ENCODE data around the gene ABO. TPM values are rescaled to one million over a fixed set of nuclear protein-coding genes. Genes with fewer than 3 reads are reported as not detected.
A peak's percentile ranks its signal among the peaks of the same experiment; 100 is the strongest.

ABO gene
- total and polyA plus RNA-seq, 9 of the 15 experiments (the other 6 are each of a cell fraction or from before 2014, with no cell fraction given) = 5.0 to 21.9 (median 11.9) TPM

DNA sequence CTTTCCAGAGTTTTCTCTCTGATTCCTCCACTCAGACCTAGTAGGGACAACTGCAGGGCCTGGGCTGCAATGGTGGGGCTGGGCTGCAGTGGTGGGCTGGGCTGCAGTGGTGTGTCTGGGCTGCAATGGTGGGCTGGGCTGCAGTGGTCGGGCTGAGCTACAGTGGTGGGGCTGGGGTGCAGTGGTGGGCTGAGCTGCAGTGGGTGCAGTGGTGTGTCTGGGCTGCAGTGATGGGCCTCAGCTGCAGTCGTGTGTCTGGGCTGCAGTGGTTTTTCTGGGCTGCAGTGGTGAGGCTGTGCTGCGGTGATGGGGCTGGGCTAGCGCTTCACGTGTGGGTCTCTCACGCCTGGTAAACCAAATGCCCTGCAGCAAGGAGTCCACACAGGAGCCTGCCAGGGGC, 27.4 kb downstream of the ABO start:
- FAIRE-seq = no peak
- H3K4me1 ChIP-seq (replicated peaks in 1 of 2; ENCODE audit: control insufficient read depth in 2 of 2, insufficient read depth in 2 of 2, low read length in 2 of 2) = peaks cover 0 to 30% of the 10 kb centered on the region in 2 experiments; a peak in 2 of 5 replicates
- TF ChIP-seq POLR2G (IDR thresholded peaks at IDR 0.05; ENCODE audit: low read depth, low read length) (peak; percentile 49; the same call in 1 of the 2 replicates), WHSC1 (IDR thresholded peaks at IDR 0.05; ENCODE audit: low read length) (no peak)
- no peak; the same call in 2 of the 3 replicates for ATAC-seq
- intact Hi-C loops (cut with micrococcal nuclease) (no loop called here), in situ Hi-C loops (cut with MboI) (no loop called here)
- H3K9me1 ChIP-seq (ENCODE audit: control insufficient read depth, insufficient read depth, low read length) = no peaks in the 10 kb centered on the region
- ChIA-PET POLR2A (interaction anchor here (0.6 to 1.6 kb wide), 5 partner anchors 9 to 96 kb away, joined by 3 to 9 read pairs (median 4); no protein-coding TSS in a partner anchor), CTCF (ENCODE audit: low intra/inter-chr PET ratio) (no interaction called here)
- H3K9ac ChIP-seq (ENCODE audit: insufficient read depth in 1 of 2, low read depth in 2 of 2, low read length in 2 of 2) = peak overlapping the region in 1 of 2 experiments; percentile 47; a peak in 1 of 4 replicates
- WGBS (ENCODE audit: insufficient coverage, low coverage, missing lambda C conversion rate) = 41% methylated on average over 3 of the region's 6 CpGs
- H3K9me3 ChIP-seq (replicated peaks; ENCODE audit: control insufficient read depth, insufficient read depth, low read depth, low read length) = no peaks in the 10 kb centered on the region
- H3K27ac ChIP-seq (ENCODE audit: extremely low read depth, low read depth, low read length) = no peak overlapping the region
- no peak overlapping the region for H3K4me3 ChIP-seq
- no peaks in the 10 kb centered on the region for H3K36me3 ChIP-seq (ENCODE audit: control insufficient read depth, insufficient read depth, low read length)
- BruUV-seq (replicated peaks) = no TSS peak
- no peaks in the 10 kb centered on the region; the same call in 1 of the 2 replicates for H4K20me1 ChIP-seq (replicated peaks; ENCODE audit: control insufficient read depth, insufficient read depth, low read length)
- H3K79me2 ChIP-seq (ENCODE audit: control insufficient read depth, insufficient read depth, low read length) = no peaks in the 10 kb centered on the region
- no peak for DNase-seq (ENCODE audit: extremely low read depth in 1 of 4, low spot score in 3 of 4)
- H3K27me3 ChIP-seq (ENCODE audit: control insufficient read depth in 2 of 2, insufficient read depth in 2 of 2, low read length in 2 of 2) = no peaks in the 10 kb centered on the region
- no peak overlapping the region for H2AFZ ChIP-seq (ENCODE audit: low read depth, low read length)
- H3K4me2 ChIP-seq (ENCODE audit: insufficient read depth, low read length) = no peak overlapping the region

DNA sequence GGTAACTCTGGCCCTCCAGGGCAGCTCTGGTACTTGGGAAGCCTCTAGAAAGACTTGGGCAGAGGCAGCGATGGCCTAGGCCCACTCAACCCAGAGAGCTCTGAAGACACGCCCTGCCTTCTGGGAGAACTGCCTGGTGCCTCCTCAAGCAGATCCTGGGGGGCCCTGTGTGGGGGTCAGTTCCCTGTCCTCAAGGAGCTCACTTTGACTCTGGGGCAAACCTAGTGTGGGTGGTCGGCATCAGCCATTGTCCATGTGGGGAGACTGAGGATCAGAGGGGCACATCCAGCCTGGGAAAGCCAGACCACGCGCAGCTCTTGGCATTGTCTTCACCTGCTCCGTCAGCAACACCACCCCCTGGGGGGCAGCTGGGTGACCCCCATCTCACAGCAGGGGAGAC, 28.0 kb downstream of the ABO start:
- H2AFZ ChIP-seq (ENCODE audit: low read depth, low read length) = no peak overlapping the region
- H3K9ac ChIP-seq (ENCODE audit: insufficient read depth in 1 of 2, low read depth in 2 of 2, low read length in 2 of 2) = peak overlapping the region in 1 of 2 experiments; percentile 17; a peak in 1 of 4 replicates
- H3K79me2 ChIP-seq (ENCODE audit: control insufficient read depth, insufficient read depth, low read length) = no peaks in the 10 kb centered on the region
- H3K9me1 ChIP-seq (ENCODE audit: control insufficient read depth, insufficient read depth, low read length) = no peaks in the 10 kb centered on the region
- intact Hi-C loops (cut with micrococcal nuclease) (no loop called here), in situ Hi-C loops (cut with MboI) (no loop called here)
- no peaks in the 10 kb centered on the region for H3K9me3 ChIP-seq (replicated peaks; ENCODE audit: control insufficient read depth, insufficient read depth, low read depth, low read length)
- no peak for FAIRE-seq
- no peak overlapping the region for H3K4me2 ChIP-seq (ENCODE audit: insufficient read depth, low read length)
- no peak overlapping the region for H3K27ac ChIP-seq (ENCODE audit: extremely low read depth, low read depth, low read length)
- ATAC-seq = no peak
- H3K27me3 ChIP-seq (ENCODE audit: control insufficient read depth in 2 of 2, insufficient read depth in 2 of 2, low read length in 2 of 2) = no peaks in the 10 kb centered on the region
- H3K36me3 ChIP-seq (ENCODE audit: control insufficient read depth, insufficient read depth, low read length) = no peaks in the 10 kb centered on the region
- ChIA-PET CTCF (ENCODE audit: low intra/inter-chr PET ratio) (no interaction called here), POLR2A (interaction anchor here (0.9 to 1.6 kb wide), 5 partner anchors 9 to 29 kb away, joined by 3 to 9 read pairs (median 4); no protein-coding TSS in a partner anchor)
- H3K4me1 ChIP-seq (replicated peaks in 1 of 2; ENCODE audit: control insufficient read depth in 2 of 2, insufficient read depth in 2 of 2, low read length in 2 of 2) = peaks cover 0 to 23% of the 10 kb centered on the region in 2 experiments; a peak in 2 of 5 replicates
- TF ChIP-seq, protein P1, sequence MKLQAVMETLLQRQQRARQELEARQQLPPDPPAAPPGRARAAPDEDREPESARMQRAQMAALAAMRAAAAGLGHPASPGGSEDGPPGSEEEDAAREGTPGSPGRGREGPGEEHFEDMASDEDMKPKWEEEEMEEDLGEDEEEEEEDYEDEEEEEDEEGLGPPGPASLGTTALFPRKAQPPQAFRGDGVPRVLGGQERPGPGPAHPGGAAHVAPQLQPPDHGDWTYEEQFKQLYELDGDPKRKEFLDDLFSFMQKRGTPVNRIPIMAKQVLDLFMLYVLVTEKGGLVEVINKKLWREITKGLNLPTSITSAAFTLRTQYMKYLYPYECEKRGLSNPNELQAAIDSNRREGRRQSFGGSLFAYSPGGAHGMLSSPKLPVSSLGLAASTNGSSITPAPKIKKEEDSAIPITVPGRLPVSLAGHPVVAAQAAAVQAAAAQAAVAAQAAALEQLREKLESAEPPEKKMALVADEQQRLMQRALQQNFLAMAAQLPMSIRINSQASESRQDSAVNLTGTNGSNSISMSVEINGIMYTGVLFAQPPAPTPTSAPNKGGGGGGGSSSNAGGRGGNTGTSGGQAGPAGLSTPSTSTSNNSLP (IDR thresholded peaks at IDR 0.05; ENCODE audit: borderline replicate concordance, low read depth, low read length) = no peak
- no peak for TF ChIP-seq HDAC6 (IDR thresholded peaks at IDR 0.05; ENCODE audit: low read depth, low read length)
- no peak for TF ChIP-seq ARID1B (IDR thresholded peaks at IDR 0.05)
- TF ChIP-seq, protein P2, sequence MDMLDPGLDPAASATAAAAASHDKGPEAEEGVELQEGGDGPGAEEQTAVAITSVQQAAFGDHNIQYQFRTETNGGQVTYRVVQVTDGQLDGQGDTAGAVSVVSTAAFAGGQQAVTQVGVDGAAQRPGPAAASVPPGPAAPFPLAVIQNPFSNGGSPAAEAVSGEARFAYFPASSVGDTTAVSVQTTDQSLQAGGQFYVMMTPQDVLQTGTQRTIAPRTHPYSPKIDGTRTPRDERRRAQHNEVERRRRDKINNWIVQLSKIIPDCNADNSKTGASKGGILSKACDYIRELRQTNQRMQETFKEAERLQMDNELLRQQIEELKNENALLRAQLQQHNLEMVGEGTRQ (CRISPR knock-in tag; IDR thresholded peaks at IDR 0.05) = no peak
- no peak for TF ChIP-seq THRAP3 (IDR thresholded peaks at IDR 0.05; ENCODE audit: borderline replicate concordance)
- TF ChIP-seq CREBBP (IDR thresholded peaks at IDR 0.05; ENCODE audit: low read depth, low read length) = no peak
- H3K4me3 ChIP-seq = no peak overlapping the region
- WGBS (ENCODE audit: insufficient coverage, low coverage, missing lambda C conversion rate) = 85% methylated on average over 6 of the region's 6 CpGs
- no TSS peak for BruUV-seq (replicated peaks)
- no peaks in the 10 kb centered on the region; the same call in 1 of the 2 replicates for H4K20me1 ChIP-seq (replicated peaks; ENCODE audit: control insufficient read depth, insufficient read depth, low read length)
- DNase-seq (ENCODE audit: extremely low read depth in 1 of 4, low spot score in 3 of 4) = no peak

Data from K562 (cell line).